Activated CD4-positive, alpha-beta T cell treated with anti-CD3 and anti-CD28 coated beads, Interleukin-2, amount 50 U/mL, for 24 hours (primary cell): ENCODE data around the gene CFAP70.
"Not testable (repeated sequence)": the region's sequence is repeated elsewhere in the genome, so short reads cannot be mapped to it uniquely, and the experiment has no call there.

ENCODE experiments used
- DNase-seq, 2 donors: peaks; one replicate each; pipeline ENCODE4 v3.0.0-alpha.2; 2020; ENCODE audit warnings: low read depth in 1 of 2, low spot score in 1 of 2

The CFAP70 gene

DNA sequence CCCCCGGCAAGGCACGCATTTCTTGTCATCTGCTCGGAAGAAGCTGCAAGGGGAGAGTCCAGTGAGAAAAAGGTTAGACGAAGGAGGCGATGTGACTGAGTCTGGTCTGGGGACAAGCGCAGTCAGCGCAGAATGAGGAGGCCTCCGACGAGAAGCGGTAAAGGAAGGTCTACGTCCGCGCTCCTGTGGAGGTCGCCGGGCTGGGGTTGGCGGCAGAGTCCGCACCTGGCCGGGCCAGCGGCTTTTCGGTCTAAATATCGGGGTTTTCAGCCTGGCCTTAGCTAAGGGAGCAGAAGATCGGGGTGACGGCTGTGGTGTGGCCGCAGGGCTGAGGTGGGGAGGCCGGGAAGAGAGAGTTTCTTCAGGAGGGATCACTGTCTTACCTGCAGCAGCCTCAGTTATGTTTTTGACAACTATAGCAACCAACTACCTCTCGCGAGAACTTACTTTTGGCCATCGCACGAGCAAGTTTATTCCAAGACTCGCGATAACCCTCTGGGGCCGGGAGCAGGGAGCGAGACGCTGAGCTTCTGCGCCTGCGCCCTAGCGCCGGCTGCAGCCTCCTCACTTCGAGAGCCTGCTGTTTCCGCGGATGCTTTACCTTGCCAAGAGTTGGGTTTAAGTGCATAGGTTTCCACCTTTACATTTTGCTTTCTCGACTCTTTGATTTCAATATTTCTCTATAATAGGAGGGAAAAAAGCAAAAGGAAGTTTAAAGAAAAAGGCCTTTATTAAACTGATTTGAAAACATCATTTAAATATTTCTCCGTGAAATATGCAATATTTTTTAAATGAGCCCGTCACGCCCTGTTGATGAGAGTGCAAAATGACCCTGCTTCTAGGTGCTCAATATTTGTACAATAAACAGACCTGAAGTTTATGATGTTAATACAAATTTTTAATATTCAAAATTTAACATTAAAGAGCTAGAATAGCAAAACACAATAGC lies at the start of gene CFAP70:
Gene CFAP70, minus strand, starts transcription at position 534 of the 949 bp plus-strand sequence. CDS start 4,068 bp downstream, outside the sequence.
- DNase-seq = peak; percentile 73 to 90

DNA sequence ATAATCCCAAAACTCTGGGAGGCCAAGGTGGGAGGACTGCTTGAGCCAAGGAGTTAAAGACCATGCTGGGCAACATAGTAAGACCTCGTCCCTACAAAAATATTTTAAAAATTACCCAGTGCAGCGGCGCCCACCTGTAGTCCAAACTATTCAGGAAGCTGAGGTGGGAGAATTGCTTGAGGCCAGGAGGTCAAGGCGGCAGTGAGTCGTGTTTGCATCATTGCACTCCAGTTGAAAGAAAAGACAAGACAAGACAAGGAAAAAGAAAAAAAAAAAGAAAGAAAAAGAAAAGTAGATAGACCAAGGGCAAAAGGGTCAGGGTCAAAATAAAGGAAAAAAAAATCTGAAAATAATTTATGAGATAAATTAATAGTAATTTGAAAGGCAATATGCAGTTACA lies 49.4 kb upstream of the CFAP70 start:
- no peak for DNase-seq

GRCh38 chr10:73407495-73407894 lies 48.8 kb upstream of the CFAP70 start:
- DNase-seq = no peak

GRCh38 chr10:73406846-73407245 lies 48.2 kb upstream of the CFAP70 start:
- no peak for DNase-seq

GRCh38 chr10:73405556-73405955 lies 46.9 kb upstream of the CFAP70 start:
- no peak for DNase-seq

GRCh38 chr10:73404690-73405089 lies 46.0 kb upstream of the CFAP70 start:
- no peak for DNase-seq

DNA sequence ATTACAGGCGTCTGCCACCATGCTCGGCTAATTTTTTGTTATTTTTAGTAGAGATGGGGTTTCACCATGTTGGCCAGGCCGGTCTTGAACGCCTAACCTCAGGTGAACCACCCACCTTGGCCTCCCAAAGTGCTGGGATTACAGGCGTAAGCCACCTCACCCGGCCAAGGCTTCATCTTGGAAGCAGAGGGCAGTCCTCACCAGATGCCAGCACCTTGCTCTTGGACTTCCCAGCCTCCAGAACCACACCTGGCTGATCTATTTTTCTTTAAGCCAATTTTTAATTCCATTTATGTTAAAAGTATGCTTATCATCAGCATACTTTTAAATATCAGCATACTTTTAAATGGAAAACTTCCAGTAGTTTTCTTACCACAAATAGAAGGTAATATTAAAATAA lies 43.0 kb upstream of the CFAP70 start:
- DNase-seq = no peak

GRCh38 chr10:73399063-73399462 lies 40.4 kb upstream of the CFAP70 start:
- no peak for DNase-seq

DNA sequence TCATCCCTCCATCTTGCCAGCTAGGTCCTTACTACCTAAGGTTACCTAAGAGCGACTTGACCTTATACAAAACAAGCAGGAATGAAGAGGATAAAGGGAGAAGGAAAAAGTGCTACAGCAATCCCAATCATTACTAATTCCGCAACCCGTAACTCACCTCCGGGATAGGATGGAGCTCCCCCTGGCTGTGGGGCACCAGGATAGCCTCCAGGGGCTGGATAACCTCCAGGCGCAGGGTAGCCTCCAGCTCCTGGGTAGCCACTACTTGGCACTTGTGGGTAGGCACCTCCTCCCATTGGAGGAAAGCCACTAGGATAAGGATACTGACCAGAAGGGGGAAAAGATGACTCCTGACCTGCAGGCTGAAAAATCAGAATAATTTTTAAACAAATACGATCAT lies 39.4 kb upstream of the CFAP70 start:
- no peak for DNase-seq

DNA sequence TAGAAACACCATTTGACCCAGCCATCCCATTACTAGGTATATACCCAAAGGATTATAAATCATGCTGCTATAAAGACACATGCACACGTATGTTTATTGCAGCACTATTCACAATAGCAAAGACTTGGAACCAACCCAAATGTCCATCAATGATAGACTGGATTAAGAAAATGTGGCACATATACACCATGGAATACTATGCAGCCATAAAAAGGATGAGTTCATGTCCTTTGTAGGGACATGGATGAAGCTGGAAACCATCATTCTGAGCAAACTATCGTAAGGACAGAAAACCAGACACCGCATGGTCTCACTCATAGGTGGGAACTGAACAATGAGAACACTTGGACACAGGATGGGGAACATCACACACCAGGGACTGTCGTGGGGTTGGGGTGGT lies 35.7 kb upstream of the CFAP70 start:
- DNase-seq = not testable (repeated sequence)

GRCh38 chr10:73388228-73388627 lies 29.6 kb upstream of the CFAP70 start:
- DNase-seq = no peak

DNA sequence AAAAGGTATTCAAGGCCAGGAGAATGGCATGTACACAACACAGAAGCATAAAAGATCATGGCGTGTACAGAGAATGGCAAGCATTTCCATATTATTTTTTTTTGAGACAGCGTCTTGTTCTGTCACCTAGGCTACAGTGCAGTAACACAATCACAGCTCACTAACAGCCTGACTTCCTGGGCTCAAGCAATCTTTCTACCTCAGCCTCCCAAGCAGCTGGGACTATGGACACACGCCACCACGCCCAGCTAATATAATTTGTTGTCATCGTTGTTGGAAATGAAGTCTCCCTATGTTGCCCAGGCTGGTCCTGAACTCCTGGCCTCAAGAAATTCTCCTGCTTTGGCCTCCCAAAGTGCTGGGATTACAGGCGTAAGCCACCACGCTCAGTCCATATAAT lies 27.9 kb upstream of the CFAP70 start:
- DNase-seq = no peak

GRCh38 chr10:73379064-73379748 lies 20.5 kb upstream of the CFAP70 start:
- no peak for DNase-seq

GRCh38 chr10:73376679-73377078 lies 18.0 kb upstream of the CFAP70 start:
- DNase-seq = no peak

DNA sequence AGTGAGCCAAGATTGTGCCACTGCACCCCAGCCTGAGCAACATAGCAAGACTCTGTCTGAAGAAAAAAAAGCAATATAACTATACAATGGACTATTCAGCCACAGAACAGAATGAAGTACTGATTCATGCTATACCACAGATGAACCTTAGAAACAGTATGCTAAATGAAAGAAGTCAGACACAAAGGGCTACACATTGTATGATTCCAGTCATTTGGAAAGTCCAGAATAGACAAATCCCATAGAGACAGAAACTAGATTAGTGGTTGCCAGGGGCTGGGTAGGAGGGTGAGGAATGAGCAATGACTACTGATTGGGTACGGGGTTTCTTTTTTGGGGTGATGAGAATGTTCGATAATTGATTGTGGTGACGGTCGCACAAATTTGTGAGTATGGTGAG lies 9.6 kb upstream of the CFAP70 start:
- no peak for DNase-seq

DNA sequence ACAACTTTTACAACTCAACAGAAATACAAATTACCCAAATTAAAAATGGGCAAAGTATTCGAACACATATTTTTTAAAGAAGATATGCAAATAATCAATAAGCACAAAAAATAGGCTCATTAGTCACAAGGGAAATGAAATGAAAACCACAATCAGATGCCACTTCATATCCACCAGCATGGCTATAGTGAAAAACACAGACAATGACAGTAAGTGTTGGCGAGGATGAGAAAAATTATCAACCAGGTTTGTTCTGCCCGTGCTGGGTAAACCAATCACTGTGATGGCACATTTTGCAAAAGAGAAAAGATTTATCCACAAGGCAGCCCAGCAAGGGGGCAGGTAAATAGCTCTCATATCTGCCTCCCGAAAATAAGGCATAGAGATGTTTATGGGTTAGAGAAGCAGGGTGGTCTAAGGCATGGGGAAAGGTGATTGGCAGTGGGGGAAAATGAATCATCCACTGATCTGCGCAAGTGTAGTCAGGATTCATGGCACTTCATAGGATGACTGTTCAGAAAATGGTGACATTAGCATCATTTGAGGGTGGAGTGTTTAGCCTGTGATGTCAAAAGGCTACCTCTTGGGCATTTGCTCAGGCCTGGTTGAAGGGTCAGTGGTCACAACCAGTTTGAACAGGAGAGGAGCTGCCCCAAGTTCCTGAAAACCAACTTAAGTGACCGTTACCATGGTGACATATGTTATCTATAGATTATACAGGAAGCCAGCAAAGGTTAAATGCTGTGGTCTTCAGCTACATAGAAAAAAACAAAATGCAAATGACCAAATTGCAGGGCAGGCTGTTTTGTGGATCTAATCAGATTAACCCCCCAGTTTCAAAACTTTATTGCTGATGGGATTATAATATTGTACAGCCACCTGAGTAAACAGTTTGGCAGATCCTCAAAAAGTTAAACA lies 8.0 kb upstream of the CFAP70 start:
- DNase-seq = no peak

DNA sequence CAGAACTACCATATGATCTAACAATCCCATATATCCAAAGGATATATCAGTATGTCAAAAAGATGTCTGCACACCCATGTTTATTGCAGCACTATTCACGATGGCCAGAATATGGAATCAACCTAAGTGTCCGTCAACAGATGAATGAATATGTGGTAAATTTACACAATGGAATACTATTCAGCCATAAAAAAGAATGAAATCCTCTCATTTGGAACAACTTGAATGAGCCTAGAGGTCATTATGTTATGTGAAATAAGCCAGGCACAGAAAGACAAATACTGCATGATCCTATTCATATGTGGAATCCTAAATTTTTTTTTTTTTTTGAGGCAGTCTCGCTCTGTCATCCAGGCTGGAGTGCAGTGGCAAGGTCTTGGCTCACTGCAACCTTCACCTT lies 6.3 kb upstream of the CFAP70 start:
- no peak for DNase-seq

- no peak for DNase-seq
Measured at GRCh38 chr10:73359492-73359891, 828 bp upstream of the CFAP70 start.

- DNase-seq = no peak
Measured at GRCh38 chr10:73357821-73358220, 843 bp downstream of the CFAP70 start.

- DNase-seq = no peak
Measured at GRCh38 chr10:73357166-73357565, 1.5 kb downstream of the CFAP70 start.

DNA sequence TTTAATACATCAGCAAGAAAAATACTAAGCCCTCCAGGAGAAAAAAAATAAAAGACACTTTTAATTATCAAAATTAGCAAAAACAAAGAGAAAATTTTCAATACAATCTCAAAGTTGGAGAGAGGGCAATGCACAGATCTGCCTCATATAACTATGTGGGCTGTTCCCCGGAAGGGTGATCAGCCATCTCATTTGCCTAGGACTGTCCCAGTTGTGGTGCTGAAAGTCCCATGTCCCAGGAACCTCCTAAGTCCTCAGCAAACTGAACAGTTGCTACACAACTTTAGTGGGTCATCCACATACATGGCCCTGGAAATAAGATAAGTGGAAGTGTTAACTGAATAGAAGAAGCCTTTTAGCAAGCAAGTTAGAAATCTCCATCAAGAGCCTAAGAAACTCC lies 14.4 kb downstream of the CFAP70 start:
- no peak for DNase-seq
